ENCODE data around the gene SLC39A6. TPM values are rescaled to one million over a fixed set of nuclear protein-coding genes. Genes with fewer than 3 reads are reported as not detected.
"Not testable (repeated sequence)": the region's sequence is repeated elsewhere in the genome, so short reads cannot be mapped to it uniquely, and the experiment has no call there.

SLC39A6 gene
- total RNA-seq, 3 donors from 2014 or later (not counting 1 experiment from before 2014, with no cell fraction given): 15.2 to 18.8 (median 18.1) TPM

- TF ChIP-seq CTCF (IDR thresholded peaks at IDR 0.05): no peak
- DNase-seq (no peak), ATAC-seq (no peak)
- no peaks in the 10 kb centered on the region for H3K36me3 Mint-ChIP-seq
- WGBS (ENCODE audit: insufficient coverage): 98% methylated on average over 4 of the region's 4 CpGs
- H3K4me3 Mint-ChIP-seq: no peak overlapping the region
- peaks cover 13 to 31% of the 10 kb centered on the region in 2 donors for H3K4me1 Mint-ChIP-seq
- H3K27ac ChIP-seq (ENCODE audit: low read length): no peak overlapping the region
- H3K9me3 ChIP-seq (ENCODE audit: control insufficient read depth, insufficient read depth, low read length): no peaks in the 10 kb centered on the region
- H3K4me1 ChIP-seq (ENCODE audit: control insufficient read depth, insufficient read depth, low read length): peaks cover 11% of the 10 kb centered on the region
- H3K27me3 Mint-ChIP-seq (ENCODE audit: low read depth in 2 of 2): no peaks in the 10 kb centered on the region
- no peak overlapping the region for H3K27ac Mint-ChIP-seq
- H3K4me3 ChIP-seq (ENCODE audit: low read length): no peak overlapping the region
- H3K36me3 ChIP-seq (ENCODE audit: control insufficient read depth, insufficient read depth, low read length): peaks cover 25% of the 10 kb centered on the region
- intact Hi-C loops (cut with micrococcal nuclease): no loop called here
- no peaks in the 10 kb centered on the region for H3K27me3 ChIP-seq (ENCODE audit: control insufficient read depth, insufficient read depth, low read length)
- H3K9me3 Mint-ChIP-seq: no peaks in the 10 kb centered on the region
Measured at GRCh38 chr18:36124841-36125240, 4.3 kb downstream of the SLC39A6 start.

- H3K4me1 Mint-ChIP-seq: peaks cover 0 to 3% of the 10 kb centered on the region in 2 donors
- peaks cover 15% of the 10 kb centered on the region for H3K36me3 Mint-ChIP-seq
- no peaks in the 10 kb centered on the region for H3K27me3 ChIP-seq (ENCODE audit: control insufficient read depth, insufficient read depth, low read length)
- TF ChIP-seq CTCF (IDR thresholded peaks at IDR 0.05): no peak
- H3K9me3 Mint-ChIP-seq: no peaks in the 10 kb centered on the region
- DNase-seq (no peak), ATAC-seq (no peak)
- WGBS (ENCODE audit: insufficient coverage): 100% methylated on average over 1 of the region's 3 CpGs
- peaks cover 38% of the 10 kb centered on the region for H3K36me3 ChIP-seq (ENCODE audit: control insufficient read depth, insufficient read depth, low read length)
- H3K9me3 ChIP-seq (ENCODE audit: control insufficient read depth, insufficient read depth, low read length): no peaks in the 10 kb centered on the region
- no peak overlapping the region for H3K27ac Mint-ChIP-seq
- no peak overlapping the region for H3K4me3 Mint-ChIP-seq
- intact Hi-C loops (cut with micrococcal nuclease): no loop called here
- no peak overlapping the region for H3K27ac ChIP-seq (ENCODE audit: low read length)
- no peaks in the 10 kb centered on the region for H3K27me3 Mint-ChIP-seq (ENCODE audit: low read depth in 2 of 2)
- no peak overlapping the region for H3K4me3 ChIP-seq (ENCODE audit: low read length)
- H3K4me1 ChIP-seq (ENCODE audit: control insufficient read depth, insufficient read depth, low read length): no peaks in the 10 kb centered on the region
Measured at GRCh38 chr18:36120297-36120696, 8.8 kb downstream of the SLC39A6 start.

- 94% methylated on average over 11 of the region's 11 CpGs for WGBS (ENCODE audit: insufficient coverage)
- peaks cover 37% of the 10 kb centered on the region for H3K36me3 ChIP-seq (ENCODE audit: control insufficient read depth, insufficient read depth, low read length)
- ATAC-seq: not testable (repeated sequence)
Measured at GRCh38 chr18:36116771-36117170, 12.4 kb downstream of the SLC39A6 start.

GRCh38 chr18:36114738-36115137 is 14.4 kb downstream of the SLC39A6 start:
- ATAC-seq (no peak), DNase-seq (no peak)
- Histone ChIP-seq H3K36me3 (ENCODE audit: control insufficient read depth, insufficient read depth, low read length) (peaks cover 46% of the 10 kb centered on the region), H3K27me3 (ENCODE audit: control insufficient read depth, insufficient read depth, low read length) (no peaks in the 10 kb centered on the region), H3K4me1 (ENCODE audit: control insufficient read depth, insufficient read depth, low read length) (no peaks in the 10 kb centered on the region), H3K9me3 (ENCODE audit: control insufficient read depth, insufficient read depth, low read length) (no peaks in the 10 kb centered on the region), H3K27ac (ENCODE audit: low read length) (no peak overlapping the region), H3K4me3 (ENCODE audit: low read length) (no peak overlapping the region)
- no peak for TF ChIP-seq CTCF (IDR thresholded peaks at IDR 0.05)
- H3K27me3 Mint-ChIP-seq (ENCODE audit: low read depth in 2 of 2): no peaks in the 10 kb centered on the region
- H3K9me3 Mint-ChIP-seq: no peaks in the 10 kb centered on the region
- H3K27ac Mint-ChIP-seq: no peak overlapping the region
- no peaks in the 10 kb centered on the region for H3K4me1 Mint-ChIP-seq
- intact Hi-C loops (cut with micrococcal nuclease): no loop called here
- no peak overlapping the region for H3K4me3 Mint-ChIP-seq
- peaks cover 35% of the 10 kb centered on the region for H3K36me3 Mint-ChIP-seq
- WGBS (ENCODE audit: insufficient coverage): no CpG with 5 or more reads among the region's 1 CpG

More at GRCh38 chr18:36116771-36117170, 12.4 kb downstream of the SLC39A6 start:
- H3K4me1 Mint-ChIP-seq; H3K27ac Mint-ChIP-seq; H3K4me3 Mint-ChIP-seq; H3K4me1 ChIP-seq (ENCODE audit: control insufficient read depth, insufficient read depth, low read length); H3K27me3 ChIP-seq (ENCODE audit: control insufficient read depth, insufficient read depth, low read length); intact Hi-C loops (cut with micrococcal nuclease); H3K9me3 Mint-ChIP-seq; DNase-seq; H3K9me3 ChIP-seq (ENCODE audit: control insufficient read depth, insufficient read depth, low read length); H3K4me3 ChIP-seq (ENCODE audit: low read length); H3K27me3 Mint-ChIP-seq (ENCODE audit: low read depth in 2 of 2); H3K27ac ChIP-seq (ENCODE audit: low read length): not testable (repeated sequence)
- peaks cover 32% of the 10 kb centered on the region for H3K36me3 Mint-ChIP-seq
